Measurements from ENCODE around the gene CTBP2.

CTBP2 gene

GRCh38 chr10:125192620-125193019, 32.3 kb upstream of the CTBP2 start:
- no peak for DNase-seq
- Histone ChIP-seq H3K4me2 (ENCODE audit: low read depth, low read length) (no peak overlapping the region), H3K27ac (ENCODE audit: low read length) (no peak overlapping the region), H3K27me3 (replicated peaks; ENCODE audit: insufficient read depth, low read length) (no peaks in the 10 kb centered on the region; the same call in 1 of the 2 replicates), H3F3A (ENCODE audit: insufficient read depth, low read length) (no peaks in the 10 kb centered on the region), H2AFZ (ENCODE audit: low read length) (no peak overlapping the region), H3K9me2 (replicated peaks; ENCODE audit: insufficient read depth, low read length) (no peaks in the 10 kb centered on the region), H3K9me3 (replicated peaks; ENCODE audit: insufficient read depth, low read length) (no peaks in the 10 kb centered on the region), H3K4me3 (ENCODE audit: low read length) (no peak overlapping the region), H3K4me1 (ENCODE audit: low read length) (no peaks in the 10 kb centered on the region), H3K79me2 (ENCODE audit: low read length) (no peaks in the 10 kb centered on the region), H3K9ac (ENCODE audit: low read length) (no peak overlapping the region), H4K20me1 (ENCODE audit: insufficient read depth, low read length) (no peaks in the 10 kb centered on the region), H3K36me3 (replicated peaks; ENCODE audit: insufficient read depth, low read length) (no peaks in the 10 kb centered on the region)
- TF ChIP-seq CTCF (IDR thresholded peaks at IDR 0.05; ENCODE audit: low read length), result no peak
- no peak for TF ChIP-seq EZH2phosphoT487 (IDR thresholded peaks at IDR 0.05; ENCODE audit: low read length)
- no peak for TF ChIP-seq EZH2 (optimal IDR thresholded peaks at IDR 0.05; ENCODE audit: low read depth, low read length)

GRCh38 chr10:125192005-125192404, 31.6 kb upstream of the CTBP2 start:
- Histone ChIP-seq H3K9me3 (replicated peaks; ENCODE audit: insufficient read depth, low read length) (no peaks in the 10 kb centered on the region), H3K36me3 (replicated peaks; ENCODE audit: insufficient read depth, low read length) (no peaks in the 10 kb centered on the region), H3K27ac (ENCODE audit: low read length) (no peak overlapping the region), H3K4me2 (ENCODE audit: low read depth, low read length) (no peak overlapping the region), H3K4me1 (ENCODE audit: low read length) (no peaks in the 10 kb centered on the region), H3K79me2 (ENCODE audit: low read length) (no peaks in the 10 kb centered on the region), H3K9ac (ENCODE audit: low read length) (no peak overlapping the region), H4K20me1 (ENCODE audit: insufficient read depth, low read length) (no peaks in the 10 kb centered on the region), H3K9me2 (replicated peaks; ENCODE audit: insufficient read depth, low read length) (no peaks in the 10 kb centered on the region), H3K27me3 (replicated peaks; ENCODE audit: insufficient read depth, low read length) (no peaks in the 10 kb centered on the region; the same call in 1 of the 2 replicates), H3K4me3 (ENCODE audit: low read length) (no peak overlapping the region), H2AFZ (ENCODE audit: low read length) (no peak overlapping the region), H3F3A (ENCODE audit: insufficient read depth, low read length) (no peaks in the 10 kb centered on the region)
- TF ChIP-seq EZH2 (optimal IDR thresholded peaks at IDR 0.05; ENCODE audit: low read depth, low read length), result no peak
- no peak for TF ChIP-seq CTCF (IDR thresholded peaks at IDR 0.05; ENCODE audit: low read length)
- no peak for TF ChIP-seq EZH2phosphoT487 (IDR thresholded peaks at IDR 0.05; ENCODE audit: low read length)
- DNase-seq, result no peak

GRCh38 chr10:125190946-125191345, 30.6 kb upstream of the CTBP2 start:
- Histone ChIP-seq H3K9ac (ENCODE audit: low read length) (no peak overlapping the region), H3K9me2 (replicated peaks; ENCODE audit: insufficient read depth, low read length) (no peaks in the 10 kb centered on the region), H3K79me2 (ENCODE audit: low read length) (no peaks in the 10 kb centered on the region), H3K36me3 (replicated peaks; ENCODE audit: insufficient read depth, low read length) (no peaks in the 10 kb centered on the region), H3F3A (ENCODE audit: insufficient read depth, low read length) (no peaks in the 10 kb centered on the region), H3K4me3 (ENCODE audit: low read length) (no peak overlapping the region), H3K27me3 (replicated peaks; ENCODE audit: insufficient read depth, low read length) (no peaks in the 10 kb centered on the region; the same call in 1 of the 2 replicates), H2AFZ (ENCODE audit: low read length) (no peak overlapping the region), H3K4me1 (ENCODE audit: low read length) (no peaks in the 10 kb centered on the region), H3K9me3 (replicated peaks; ENCODE audit: insufficient read depth, low read length) (no peaks in the 10 kb centered on the region), H4K20me1 (ENCODE audit: insufficient read depth, low read length) (no peaks in the 10 kb centered on the region), H3K27ac (ENCODE audit: low read length) (no peak overlapping the region), H3K4me2 (ENCODE audit: low read depth, low read length) (no peak overlapping the region)
- TF ChIP-seq EZH2 (optimal IDR thresholded peaks at IDR 0.05; ENCODE audit: low read depth, low read length), result no peak
- no peak for TF ChIP-seq CTCF (IDR thresholded peaks at IDR 0.05; ENCODE audit: low read length)
- TF ChIP-seq EZH2phosphoT487 (IDR thresholded peaks at IDR 0.05; ENCODE audit: low read length), result no peak
- DNase-seq, result no peak

Data from MM.1S (cell line).